DMS153 treated with DMSO at 0.1 percent for 48 hours (cell line): ENCODE data around the gene MFNG.

Experiments used
- DNase-seq: peaks from one replicate; lab custom pipeline; 2025; ENCODE audit not compliant: unreplicated experiment; lab: John Stamatoyannopoulos, UW

The MFNG gene

GRCh38 chr22:37453696-37454095, 32.5 kb downstream of the MFNG start:
- DNase-seq, result no peak

- no peak for DNase-seq
Observed at GRCh38 chr22:37451218-37451617, 35.0 kb downstream of the MFNG start.

GRCh38 chr22:37449331-37450001, 36.7 kb downstream of the MFNG start:
- no peak for DNase-seq

DNA sequence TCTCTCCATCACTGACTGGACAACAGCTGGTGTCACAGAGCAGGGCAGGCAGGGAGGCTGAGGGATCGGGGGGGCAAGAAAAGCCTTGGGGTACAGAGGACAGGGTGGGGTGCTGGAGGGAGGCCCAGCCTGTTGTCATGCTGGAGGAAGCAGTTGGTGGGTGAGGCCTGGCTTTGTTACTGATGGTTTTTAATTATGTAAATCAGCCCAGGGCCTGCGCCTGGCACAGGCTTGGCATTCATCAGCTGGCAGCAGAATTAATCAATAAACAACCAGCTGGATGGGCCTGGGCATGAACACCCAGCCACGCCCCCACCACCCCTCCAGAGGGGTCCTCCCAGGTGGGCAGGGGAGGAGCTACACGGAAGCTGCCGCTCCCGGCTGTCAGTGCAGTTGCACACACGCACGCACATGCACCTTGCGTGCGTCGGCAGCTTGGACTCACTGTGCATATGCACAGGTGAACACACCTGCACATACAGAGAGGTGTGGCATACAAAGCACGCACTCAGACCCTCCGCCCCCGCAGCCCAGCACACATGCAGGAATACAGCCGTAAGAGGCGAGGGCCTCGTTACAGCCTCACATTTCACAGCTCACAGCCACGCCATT, 37.6 kb downstream of the MFNG start:
- no peak for DNase-seq

- no peak for DNase-seq
Observed at GRCh38 chr22:37445501-37445900, 40.7 kb downstream of the MFNG start.

GRCh38 chr22:37443977-37444376, 42.2 kb downstream of the MFNG start:
- no peak for DNase-seq

- no peak for DNase-seq
Observed at GRCh38 chr22:37443086-37443485, 43.1 kb downstream of the MFNG start.

- DNase-seq, result no peak
Observed at GRCh38 chr22:37442537-37442936, 43.6 kb downstream of the MFNG start.

DNA sequence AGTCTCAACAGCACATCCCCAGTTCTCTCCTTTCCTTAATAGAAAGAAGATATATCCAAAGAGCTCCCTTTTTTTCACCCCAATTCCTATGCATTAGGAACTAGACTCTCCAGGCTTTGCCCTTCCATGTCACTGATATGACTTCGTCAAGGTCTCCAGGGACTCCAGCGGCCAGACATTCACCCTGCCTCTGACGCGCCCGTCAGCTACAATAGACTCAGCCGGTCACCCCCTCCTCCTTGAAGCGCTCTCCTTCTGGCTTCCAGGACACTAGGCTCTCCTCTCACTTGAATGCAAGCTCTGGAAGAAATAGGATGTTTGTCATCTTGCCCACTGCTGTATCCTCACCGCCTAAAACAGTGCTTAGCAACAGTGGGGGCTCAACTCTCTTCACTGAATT, 44.0 kb downstream of the MFNG start:
- DNase-seq, result no peak

- no peak for DNase-seq
Observed at GRCh38 chr22:37440875-37441274, 45.3 kb downstream of the MFNG start.

GRCh38 chr22:37439347-37439746, 46.8 kb downstream of the MFNG start:
- DNase-seq, result no peak

GRCh38 chr22:37435970-37436603, 50.1 kb downstream of the MFNG start:
- DNase-seq, result no peak

DNA sequence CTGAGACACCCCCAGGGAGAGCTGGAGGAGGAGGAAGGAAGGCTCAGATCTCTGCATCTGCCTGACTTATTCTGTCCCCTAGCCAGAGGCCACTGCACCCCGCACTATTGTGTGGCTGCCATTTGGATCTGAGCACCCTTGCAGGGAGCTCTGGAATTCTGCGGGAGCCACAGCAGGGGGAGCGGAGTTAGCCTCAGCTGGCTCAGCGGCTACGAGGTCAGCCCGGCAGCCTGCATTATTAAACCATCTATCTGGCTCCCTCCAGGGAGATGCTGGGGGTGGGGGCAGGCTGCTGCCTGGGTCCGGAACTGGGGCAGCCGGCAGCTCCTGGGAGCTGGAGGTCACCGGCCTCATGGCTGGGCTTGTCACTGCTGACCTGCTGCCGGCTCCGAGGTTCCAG, 52.4 kb downstream of the MFNG start:
- DNase-seq, result no peak

DNA sequence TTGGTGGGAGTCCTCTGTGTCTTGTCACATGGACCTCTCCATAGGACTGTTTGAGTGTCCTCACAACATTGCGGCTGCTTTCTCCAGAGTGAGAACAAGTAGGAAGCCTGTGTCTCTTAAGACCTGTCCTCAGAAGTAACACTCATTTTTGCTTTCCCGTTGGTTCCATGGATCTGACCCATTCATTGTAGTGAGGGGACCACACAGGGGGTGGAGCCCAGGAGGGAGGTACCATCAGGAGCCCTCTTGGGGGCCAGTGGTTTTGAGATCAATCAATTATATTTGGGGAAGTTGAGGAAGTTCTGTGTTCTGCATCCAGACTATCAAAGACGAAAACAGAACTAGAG, 53.5 kb downstream of the MFNG start:
- DNase-seq, result no peak

DNA sequence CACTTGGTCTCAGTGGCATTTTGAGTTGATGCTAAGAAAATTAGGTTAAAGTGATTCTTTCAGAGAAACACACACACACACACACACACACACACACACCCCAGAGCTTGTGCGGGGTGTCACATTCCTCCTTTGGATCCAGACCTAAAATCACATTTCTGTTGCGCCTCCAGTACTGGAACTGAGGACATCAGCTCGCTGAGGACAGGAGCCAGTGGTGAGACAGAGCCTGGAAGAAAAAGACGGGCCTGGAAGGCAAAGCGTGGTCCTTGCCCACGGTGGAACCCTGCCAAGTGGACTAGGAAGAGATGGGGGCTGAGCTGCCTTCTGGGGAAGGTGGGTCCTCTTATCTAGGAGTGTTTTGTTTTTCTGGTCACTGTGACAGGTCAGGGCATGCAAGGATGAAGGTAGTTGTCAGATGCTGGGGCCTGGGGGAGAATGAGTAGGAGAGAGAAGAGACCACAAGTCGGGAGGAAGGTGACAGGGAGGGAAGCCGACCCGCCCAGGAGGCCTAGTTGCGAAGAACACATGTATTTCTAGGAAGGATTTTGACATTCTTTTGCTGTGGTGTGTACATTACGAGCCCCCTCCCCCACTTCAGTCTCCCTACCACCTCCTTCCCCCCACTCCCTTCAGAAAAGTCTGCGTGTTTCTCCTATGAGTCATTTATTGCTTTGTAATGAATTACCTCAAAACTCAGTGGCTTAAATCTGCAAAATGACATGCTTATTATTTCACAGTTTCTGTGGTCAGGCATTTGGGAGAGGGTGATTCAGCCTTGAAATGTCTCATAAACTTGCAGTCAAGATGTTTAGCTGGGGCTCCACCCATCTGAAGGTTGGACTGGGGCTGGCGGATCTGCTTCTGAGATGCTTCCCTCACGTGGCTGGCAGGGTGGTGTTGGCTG, 54.1 kb downstream of the MFNG start:
- no peak for DNase-seq

GRCh38 chr22:37431366-37431765, 54.8 kb downstream of the MFNG start:
- no peak for DNase-seq

GRCh38 chr22:37430941-37431340, 55.2 kb downstream of the MFNG start:
- DNase-seq, result no peak

GRCh38 chr22:37428649-37429586, 57.3 kb downstream of the MFNG start:
- no peak for DNase-seq

DNA sequence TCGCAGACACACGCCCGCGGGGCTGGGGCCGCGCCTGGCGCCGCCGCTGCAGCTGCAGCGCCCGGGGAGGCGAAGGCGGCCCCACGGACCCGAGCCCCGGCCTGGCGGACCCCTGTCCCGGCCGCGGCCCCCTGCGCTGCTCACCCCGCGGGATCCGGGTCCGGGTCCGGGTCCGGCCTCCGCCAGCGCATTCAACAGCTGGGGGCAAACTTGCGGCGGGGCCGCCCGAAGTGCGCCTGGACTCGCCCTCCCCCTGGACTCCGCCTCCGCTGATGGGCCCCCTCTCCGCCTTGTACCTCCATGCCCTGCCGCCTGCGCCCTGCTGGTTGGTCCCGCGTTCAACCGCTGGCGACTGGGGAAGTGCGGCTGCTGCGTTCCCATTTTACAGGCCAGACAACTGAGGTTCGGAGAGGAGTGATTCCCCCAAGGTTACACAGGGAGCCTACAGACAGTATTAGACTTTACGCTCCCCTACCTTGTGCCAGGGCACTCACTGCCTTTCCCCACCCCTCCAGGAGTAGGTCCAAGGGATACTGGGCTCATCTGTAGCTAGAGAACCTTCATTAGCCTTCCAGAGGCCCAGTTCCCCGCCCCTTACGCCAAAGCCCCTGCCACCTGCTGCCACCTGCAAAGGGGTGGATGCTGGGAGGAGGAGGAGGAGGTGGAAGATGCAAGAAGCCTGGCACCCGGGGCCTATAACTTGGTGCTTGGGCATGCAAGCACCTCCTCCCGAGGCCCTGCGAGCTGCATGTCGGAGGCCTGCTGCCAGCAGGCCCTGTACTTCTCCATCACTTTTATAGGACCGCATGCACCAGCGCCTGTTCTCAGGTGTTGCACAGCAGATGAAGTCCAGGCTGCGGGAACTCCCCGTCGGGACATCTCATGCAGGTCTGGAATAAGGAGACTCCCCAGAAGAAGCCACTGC, 58.2 kb downstream of the MFNG start:
- DNase-seq, result no peak
